GM04504 (cell line): ENCODE data around the gene NEDD4.
"Not testable (repeated sequence)": the region's sequence is repeated elsewhere in the genome, so short reads cannot be mapped to it uniquely, and the experiment has no call there.

Source experiments
- DNase-seq: peaks from one replicate; pipeline ENCODE4 v3.0.0-alpha.2; 2012; ENCODE audit warnings: low read depth

NEDD4 gene

GRCh38 chr15:55824857-55825613, 168.4 kb downstream of the NEDD4 start:
- no peak for DNase-seq

GRCh38 chr15:55823699-55824340, 169.6 kb downstream of the NEDD4 start:
- DNase-seq = no peak

GRCh38 chr15:55823191-55823670, 170.2 kb downstream of the NEDD4 start:
- peak; percentile 35 for DNase-seq

- DNase-seq = not testable (repeated sequence)
Measured at GRCh38 chr15:55821740-55822139, 171.7 kb downstream of the NEDD4 start.

- no peak for DNase-seq
Measured at GRCh38 chr15:55820043-55820442, 173.4 kb downstream of the NEDD4 start.

GRCh38 chr15:55819397-55820034, 173.9 kb downstream of the NEDD4 start:
- no peak for DNase-seq

- no peak for DNase-seq
Measured at GRCh38 chr15:55816017-55816416, 177.4 kb downstream of the NEDD4 start.

GRCh38 chr15:55802600-55803376, 190.6 kb downstream of the NEDD4 start:
- no peak for DNase-seq

GRCh38 chr15:55800216-55800615, 193.2 kb downstream of the NEDD4 start:
- DNase-seq = no peak

- no peak for DNase-seq
Measured at GRCh38 chr15:55799291-55800212, 193.9 kb downstream of the NEDD4 start.

- DNase-seq = no peak
Measured at GRCh38 chr15:55796321-55796965, 197.0 kb downstream of the NEDD4 start.

GRCh38 chr15:55795031-55795430, 198.4 kb downstream of the NEDD4 start:
- no peak for DNase-seq

GRCh38 chr15:55791551-55792400, 201.6 kb downstream of the NEDD4 start:
- peak; percentile 47 for DNase-seq

- DNase-seq = no peak
Measured at GRCh38 chr15:55789066-55789660, 204.2 kb downstream of the NEDD4 start.

GRCh38 chr15:55786341-55786740, 207.1 kb downstream of the NEDD4 start:
- DNase-seq = no peak

GRCh38 chr15:55785593-55785992, 207.8 kb downstream of the NEDD4 start:
- DNase-seq = not testable (repeated sequence)

GRCh38 chr15:55784286-55784685, 209.1 kb downstream of the NEDD4 start:
- no peak for DNase-seq

GRCh38 chr15:55782901-55783300, 210.5 kb downstream of the NEDD4 start:
- DNase-seq = no peak

- no peak for DNase-seq
Measured at GRCh38 chr15:55780292-55780691, 213.1 kb downstream of the NEDD4 start.
